Skin epidermis (tissue), 12 donors: Measurements from ENCODE around the gene TPH2.

Experiments
- H3K27ac ChIP-seq, 21 experiments: fragments of 200-600 bp; sonication (generic) in 11 of 21; one replicate each; pipeline ENCODE4 v1.5.0; 2020; ENCODE audit warnings: mild to moderate bottlenecking in 3 of 21, inconsistent platforms in 2 of 21, moderate library complexity in 2 of 21
- H3K4me3 ChIP-seq, 7 experiments: fragments of 200-600 bp; sonication (generic) in 2 of 7; one replicate each; pipeline ENCODE4 v1.5.0; 2020; ENCODE audit warnings: inconsistent platforms in 2 of 7, mild to moderate bottlenecking in 2 of 7, moderate library complexity in 1 of 7

TPH2 gene

DNA sequence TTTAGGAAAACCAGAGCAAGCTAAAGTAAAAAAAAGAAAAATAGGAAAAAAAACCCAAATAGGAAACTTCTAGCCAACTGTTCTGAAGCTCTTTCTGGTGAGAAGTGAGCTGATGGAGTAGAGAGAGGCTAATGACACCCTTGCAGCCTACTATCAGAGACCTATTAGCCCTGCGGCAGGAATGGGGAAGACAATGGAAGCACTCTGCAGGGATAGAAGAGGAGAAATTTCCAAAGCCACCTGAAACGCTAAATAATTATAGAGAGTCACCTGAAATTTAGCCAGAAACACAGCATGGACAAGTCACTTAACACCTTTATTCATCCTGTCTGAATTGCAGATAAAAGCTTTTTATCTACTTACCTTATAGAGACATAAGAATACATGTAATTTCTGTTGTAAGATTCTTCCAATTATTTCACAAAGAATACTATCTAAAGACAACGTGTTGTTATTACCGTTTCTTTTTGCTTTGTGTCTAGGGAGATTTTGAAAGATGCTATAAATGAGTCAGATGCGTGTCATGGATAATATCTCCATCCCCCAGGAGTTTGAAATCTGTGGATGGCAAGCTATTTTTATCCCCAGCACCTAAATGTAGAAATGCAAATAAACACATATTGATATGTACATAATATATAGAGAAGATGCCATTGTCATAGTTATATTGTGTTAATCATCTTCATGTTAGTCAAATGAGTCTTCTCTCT lies 138.6 kb downstream of the TPH2 start:
- H3K27ac ChIP-seq: no peak overlapping the region
- no peak overlapping the region for H3K4me3 ChIP-seq

DNA sequence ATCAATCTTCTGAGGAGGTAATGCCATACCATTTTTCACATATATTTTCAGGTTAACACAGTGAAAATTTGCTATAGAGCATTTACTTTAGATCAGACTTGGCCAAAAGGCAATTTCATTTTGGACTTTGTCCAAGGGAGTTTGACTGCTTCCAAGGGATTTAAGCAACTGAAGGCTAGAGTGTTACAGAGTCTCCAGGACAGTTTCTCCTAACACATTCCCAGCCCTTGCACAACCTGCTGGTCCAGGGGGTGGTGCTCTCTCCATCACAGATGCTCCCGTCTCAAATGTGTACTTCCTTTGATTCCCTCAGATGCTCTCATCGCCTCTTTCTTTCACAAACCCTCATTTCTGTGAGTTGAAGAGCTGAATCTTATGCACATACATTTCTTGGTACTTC lies 143.1 kb downstream of the TPH2 start:
- H3K27ac ChIP-seq: no peak overlapping the region
- H3K4me3 ChIP-seq: no peak overlapping the region
